Esophagus muscularis mucosa (tissue), 4 donors: ENCODE results near the gene ITGB1. TPM values are rescaled to one million over a fixed set of nuclear protein-coding genes. Genes with fewer than 3 reads are reported as not detected.

Experiments
- DNase-seq: peaks from one replicate; pipeline ENCODE4 v3.0.0-alpha.2; 2017; ENCODE audit errors: extremely low spot score
- H3K27ac ChIP-seq, 4 donors: fragments of 200-600 bp; sonication (generic); replicated peaks in 1 of 4; 1 replicate in 3 of 4; 2 replicates in 1 of 4; pipeline ENCODE4 v1.5.1; 2016 to 2019; ENCODE audit warnings: mild to moderate bottlenecking in 1 of 4
- H3K27me3 ChIP-seq, 4 donors: fragments of 200-600 bp; sonication (generic); one replicate each; pipeline versions ENCODE4 v1.5.1 to v1.6.0; 2016 to 2019
- H3K36me3 ChIP-seq, 4 donors: fragments of 200-600 bp; sonication (generic); one replicate each; pipeline ENCODE4 v1.5.1; 2016 to 2019
- H3K4me1 ChIP-seq, 4 donors: fragments of 200-600 bp; sonication (generic); one replicate each; pipeline ENCODE4 v1.5.1; 2016 to 2019
- H3K4me3 ChIP-seq, 4 donors: fragments of 200-600 bp; sonication (generic); 1 replicate in 2 of 4; 2 replicates in 2 of 4; pipeline ENCODE4 v1.5.1; 2016 to 2019; ENCODE audit warnings: mild to moderate bottlenecking in 4 of 4, moderate library complexity in 1 of 4
- H3K9me3 ChIP-seq, 4 donors: fragments of 200-600 bp; sonication (generic); 1 replicate in 3 of 4; 2 replicates in 1 of 4; pipeline ENCODE4 v1.5.1; 2016 to 2019
- EP300 ChIP-seq: sonication (generic); formaldehyde crosslinking; IDR thresholded peaks from one replicate; pipeline ENCODE4 v1.6.1; 2017; ENCODE audit warnings: antibody characterized with exemption
- POLR2A ChIP-seq: fragments of 450-650 bp; IDR thresholded peaks from one replicate; pipeline ENCODE4 v1.6.1; 2017; ENCODE audit warnings: antibody characterized with exemption, moderate library complexity, mild to moderate bottlenecking, low read depth
- POLR2AphosphoS5 ChIP-seq, 2 donors: sonication (generic); formaldehyde crosslinking; IDR thresholded peaks; one replicate each; pipeline ENCODE4 v1.6.1; 2017; ENCODE audit warnings: antibody characterized with exemption in 2 of 2
- WGBS: methylation state at CpG from one replicate; pipeline ENCODE4 v1.1.5; 2018; 5-methylcytosine and 5-hydroxymethylcytosine counted together
- intact Hi-C: fragments of 100-400 bp; cut with DNase I; formaldehyde crosslinking; loops from one replicate; pipeline ENCODE4 v1.15.1; 2023
- total RNA-seq, 4 donors: library from RNA; depleted of rRNA; stranded (reverse); fragments of >200 nt; gene quantifications; one replicate each; pipeline versions ENCODE4 v1.1.0 to v1.2.1, GENCODE V29; 2016
- TF ChIP-seq, protein P1 (sequence below), 3 experiments: fragments of 200-600 bp in 2 of 3; fragments of 450-650 bp in 1 of 3; sonication (generic) in 2 of 3; IDR thresholded peaks; one replicate each; pipeline ENCODE4 v1.5.1; 2017 to 2019; ENCODE audit warnings: antibody characterized with exemption in 3 of 3, mild to moderate bottlenecking in 2 of 3, moderate library complexity in 1 of 3

ITGB1 gene
- total RNA-seq, 4 donors from 2014 or later: 1,385 to 1,873 (median 1,661) TPM

DNA sequence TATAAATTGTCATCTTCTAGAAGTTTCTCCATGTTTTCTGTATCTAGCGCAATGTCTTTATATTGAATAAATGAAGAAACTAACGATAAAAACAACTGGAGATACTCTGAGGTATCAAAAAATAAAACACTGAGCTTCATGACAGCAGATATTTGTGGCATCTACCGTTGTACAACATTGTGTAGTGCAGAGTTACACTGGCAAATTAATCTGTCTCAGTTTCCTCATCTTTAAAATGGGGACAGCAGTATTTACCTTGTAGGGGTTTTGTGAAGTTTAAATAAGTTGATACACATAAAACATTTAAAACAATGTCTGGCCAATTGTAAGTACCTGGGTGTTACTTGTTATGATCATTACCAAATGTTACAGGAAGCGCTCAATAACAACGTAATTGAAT is 10.4 kb downstream of the ITGB1 start:
- H3K4me3 ChIP-seq: no peak overlapping the region
- H3K27ac ChIP-seq: peak overlapping the region in 2 of 4 donors; percentile 52 to 96
- TF ChIP-seq, protein P1, sequence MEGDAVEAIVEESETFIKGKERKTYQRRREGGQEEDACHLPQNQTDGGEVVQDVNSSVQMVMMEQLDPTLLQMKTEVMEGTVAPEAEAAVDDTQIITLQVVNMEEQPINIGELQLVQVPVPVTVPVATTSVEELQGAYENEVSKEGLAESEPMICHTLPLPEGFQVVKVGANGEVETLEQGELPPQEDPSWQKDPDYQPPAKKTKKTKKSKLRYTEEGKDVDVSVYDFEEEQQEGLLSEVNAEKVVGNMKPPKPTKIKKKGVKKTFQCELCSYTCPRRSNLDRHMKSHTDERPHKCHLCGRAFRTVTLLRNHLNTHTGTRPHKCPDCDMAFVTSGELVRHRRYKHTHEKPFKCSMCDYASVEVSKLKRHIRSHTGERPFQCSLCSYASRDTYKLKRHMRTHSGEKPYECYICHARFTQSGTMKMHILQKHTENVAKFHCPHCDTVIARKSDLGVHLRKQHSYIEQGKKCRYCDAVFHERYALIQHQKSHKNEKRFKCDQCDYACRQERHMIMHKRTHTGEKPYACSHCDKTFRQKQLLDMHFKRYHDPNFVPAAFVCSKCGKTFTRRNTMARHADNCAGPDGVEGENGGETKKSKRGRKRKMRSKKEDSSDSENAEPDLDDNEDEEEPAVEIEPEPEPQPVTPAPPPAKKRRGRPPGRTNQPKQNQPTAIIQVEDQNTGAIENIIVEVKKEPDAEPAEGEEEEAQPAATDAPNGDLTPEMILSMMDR (IDR thresholded peaks at IDR 0.05): no peak
- TF ChIP-seq POLR2AphosphoS5 (IDR thresholded peaks at IDR 0.05): peak in 1 of 2 donors; percentile 20
- no peak for TF ChIP-seq POLR2A
- H3K4me1 ChIP-seq: peaks cover 79 to 98% (median 97%) of the 10 kb centered on the region in 4 donors
- H3K36me3 ChIP-seq: no peaks in the 10 kb centered on the region
- intact Hi-C loops: no loop called here
- 88% methylated on average over 5 of the region's 5 CpGs for WGBS
- no peaks in the 10 kb centered on the region for H3K9me3 ChIP-seq
- no peak for DNase-seq
- no peaks in the 10 kb centered on the region for H3K27me3 ChIP-seq

DNA sequence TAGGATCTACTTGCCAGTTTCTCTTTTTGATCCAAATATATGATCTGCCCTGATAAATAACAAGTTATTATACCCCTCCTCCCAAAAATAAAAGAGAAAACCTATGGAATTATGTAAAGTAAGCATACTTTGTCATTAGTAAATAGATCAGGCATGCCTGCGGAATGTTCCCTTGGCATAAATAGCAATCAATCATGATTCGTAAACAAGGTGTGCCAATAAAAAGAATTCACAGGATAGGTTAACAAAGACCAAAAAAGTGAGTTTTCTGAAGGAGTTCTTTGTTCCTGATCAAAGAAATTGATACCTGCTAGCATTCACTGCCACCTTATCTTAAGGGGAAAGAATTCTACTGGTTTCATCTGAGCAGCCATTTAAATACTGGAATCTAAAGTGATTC is 11.9 kb downstream of the ITGB1 start:
- peak overlapping the region; percentile 9 to 85 (median 46) for H3K27ac ChIP-seq
- 78% methylated on average over 2 of the region's 2 CpGs for WGBS
- intact Hi-C loops: no loop called here

GRCh38 chr10:32943854-32944661 is 14.0 kb downstream of the ITGB1 start:
- Histone ChIP-seq H3K4me3 (no peak overlapping the region), H3K4me1 (peaks cover 77 to 98% (median 97%) of the 10 kb centered on the region in 4 donors), H3K27me3 (no peaks in the 10 kb centered on the region), H3K9me3 (no peaks in the 10 kb centered on the region), H3K36me3 (no peaks in the 10 kb centered on the region), H3K27ac (peak overlapping the region; percentile 85 to 87 (median 86))
- peak in 1 of 2 donors; percentile 21 for TF ChIP-seq POLR2AphosphoS5 (IDR thresholded peaks at IDR 0.05)
- TF ChIP-seq, protein P1 (IDR thresholded peaks at IDR 0.05): no peak
- intact Hi-C loops: no loop called here
- 81% methylated on average over 20 of the region's 24 CpGs for WGBS
- no peak for DNase-seq

More for the DNA sequence above, 11.9 kb downstream of the ITGB1 start:
- TF ChIP-seq POLR2AphosphoS5 (IDR thresholded peaks at IDR 0.05): peak in 1 of 2 donors; percentile 6
- TF ChIP-seq, protein P1 (IDR thresholded peaks at IDR 0.05): no peak
- H3K9me3 ChIP-seq: no peaks in the 10 kb centered on the region
- H3K27me3 ChIP-seq: no peaks in the 10 kb centered on the region
- H3K36me3 ChIP-seq: no peaks in the 10 kb centered on the region
- H3K4me1 ChIP-seq: peaks cover 77 to 98% (median 97%) of the 10 kb centered on the region in 4 donors
- no peak for DNase-seq
- H3K4me3 ChIP-seq: no peak overlapping the region

DNA sequence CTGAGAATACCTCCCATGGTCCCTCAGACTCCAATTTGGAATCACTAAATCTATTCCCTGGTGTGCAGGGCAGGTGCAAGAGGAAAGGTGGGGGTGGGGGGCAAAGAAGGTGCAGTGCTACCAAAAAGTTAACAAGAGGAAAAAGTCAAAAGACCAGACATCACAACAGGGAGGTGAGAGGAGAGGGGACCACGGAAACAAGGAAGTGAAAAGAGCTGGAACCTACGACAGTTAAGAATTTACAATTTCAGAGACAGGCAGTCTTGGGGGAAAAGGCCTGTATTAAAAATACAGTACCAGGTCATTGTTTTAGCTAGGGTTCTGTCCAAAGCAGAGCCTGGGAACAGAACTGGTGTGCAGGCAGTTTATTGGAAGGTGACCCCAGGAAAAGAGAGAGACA is 14.6 kb downstream of the ITGB1 start:
- Histone ChIP-seq H3K36me3 (no peaks in the 10 kb centered on the region), H3K9me3 (no peaks in the 10 kb centered on the region), H3K4me3 (no peak overlapping the region), H3K27ac (peak overlapping the region; percentile 85 to 87 (median 86)), H3K4me1 (peaks cover 77 to 98% (median 97%) of the 10 kb centered on the region in 4 donors), H3K27me3 (no peaks in the 10 kb centered on the region)
- 39% methylated on average over 2 of the region's 2 CpGs for WGBS
- TF ChIP-seq POLR2AphosphoS5 (IDR thresholded peaks at IDR 0.05): no peak
- TF ChIP-seq, protein P1 (IDR thresholded peaks at IDR 0.05): no peak
- TF ChIP-seq POLR2A: no peak
- TF ChIP-seq EP300: no peak
- intact Hi-C loops: no loop called here
- DNase-seq: no peak
